ENCODE measurements around the gene SETD4. TPM values are rescaled to one million over a fixed set of nuclear protein-coding genes. Genes with fewer than 3 reads are reported as not detected.

SETD4 gene
- total and polyA plus RNA-seq, 2 donors (not counting 1 experiment from before 2014, with no cell fraction given): 10.7 to 17.2 TPM

DNA sequence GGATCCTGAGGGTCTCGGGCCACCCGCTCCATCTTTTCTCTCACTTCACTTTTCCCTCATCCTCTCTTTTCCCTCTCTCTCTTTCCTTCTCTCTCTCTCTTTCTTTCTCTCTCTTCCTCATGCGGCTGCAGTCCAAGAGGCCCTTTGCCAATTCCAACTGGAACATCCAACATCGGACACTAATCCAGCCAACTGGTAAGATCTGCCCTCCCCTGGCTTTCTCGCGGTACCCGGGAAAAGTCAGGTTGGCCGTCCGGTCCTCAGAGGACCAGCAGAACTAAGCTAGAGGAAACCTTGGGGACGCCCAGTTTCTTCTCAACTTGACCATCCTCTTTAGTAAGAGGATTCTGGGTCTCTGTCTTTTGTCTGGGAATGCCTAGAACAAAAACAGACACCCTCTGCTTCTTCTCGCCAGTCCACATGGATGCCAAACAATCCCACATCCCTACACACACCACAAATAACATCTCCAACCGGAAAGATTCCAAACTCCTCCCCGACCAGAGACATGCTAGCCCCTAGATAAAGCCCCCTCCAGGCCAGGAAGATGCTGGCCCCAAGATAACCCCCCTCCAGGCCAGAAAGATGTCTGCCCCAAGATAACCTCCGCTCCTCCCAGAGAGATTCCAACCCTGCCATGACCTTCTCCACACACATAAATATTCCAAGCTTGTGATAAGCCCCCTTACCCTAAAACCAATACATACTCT, 3.2 kb upstream of the SETD4 start:
- Histone ChIP-seq H3K4me3 (replicated peaks in 1 of 4; ENCODE audit: control extremely low read depth in 1 of 4, insufficient read depth in 1 of 4, low read depth in 3 of 4, low read length in 4 of 4) (no peak overlapping the region), H3K27me3 (ENCODE audit: control insufficient read depth, insufficient read depth, low read length) (no peaks in the 10 kb centered on the region), H3K27ac (ENCODE audit: insufficient read depth, low read length) (no peak overlapping the region), H3K4me1 (ENCODE audit: control insufficient read depth, extremely low read depth, insufficient read depth, low read length) (peaks cover 2% of the 10 kb centered on the region), H4K20me1 (ENCODE audit: control insufficient read depth, extremely low read depth, insufficient read depth, low read length) (no peaks in the 10 kb centered on the region), H2AFZ (ENCODE audit: low read length) (no peak overlapping the region), H3K9me3 (ENCODE audit: control insufficient read depth, insufficient read depth, low read depth, low read length) (no peaks in the 10 kb centered on the region), H3K4me2 (ENCODE audit: extremely low read depth, insufficient read depth, low read length) (no peak overlapping the region), H3K36me3 (ENCODE audit: control insufficient read depth, insufficient read depth, low read length) (no peaks in the 10 kb centered on the region), H3K9ac (ENCODE audit: insufficient read depth, low read length) (no peak overlapping the region), H3K79me2 (ENCODE audit: control insufficient read depth, insufficient read depth, low read length) (peaks cover 5% of the 10 kb centered on the region)
- no peak for TF ChIP-seq CTCF (conservative IDR thresholded peaks at IDR 0.05 in 1 of 2, IDR thresholded peaks at IDR 0.05 in 1 of 2; ENCODE audit: low read depth in 1 of 2, low read length in 2 of 2)
- no peak for TF ChIP-seq EZH2 (IDR thresholded peaks at IDR 0.05; ENCODE audit: low read length, missing control alignments)
- DNase-seq (ENCODE audit: low read depth in 2 of 2): no peak

DNA sequence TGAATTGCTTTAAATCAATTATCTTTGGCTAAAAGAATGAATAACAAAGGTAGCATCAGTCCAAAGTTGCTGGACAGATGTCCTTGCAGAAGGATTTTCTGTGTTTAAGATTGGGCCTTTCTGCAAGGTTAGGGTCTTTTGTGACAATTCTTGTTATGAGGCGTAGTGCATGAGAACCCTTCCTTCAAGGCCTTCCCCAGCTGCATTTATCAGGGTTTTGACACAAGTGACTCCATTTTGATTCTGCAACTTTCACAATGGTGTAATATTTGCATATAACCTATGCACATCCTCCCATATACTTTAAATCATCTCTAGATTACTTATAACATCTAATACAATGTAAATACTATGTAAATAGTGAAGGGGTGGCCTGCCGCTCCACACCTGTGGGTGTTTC, 1.1 kb upstream of the SETD4 start:
- TF ChIP-seq CTCF (conservative IDR thresholded peaks at IDR 0.05 in 1 of 2, IDR thresholded peaks at IDR 0.05 in 1 of 2; ENCODE audit: low read depth in 1 of 2, low read length in 2 of 2) (no peak), EZH2 (IDR thresholded peaks at IDR 0.05; ENCODE audit: low read length, missing control alignments) (no peak)
- Histone ChIP-seq H2AFZ (ENCODE audit: low read length) (no peak overlapping the region), H3K9me3 (ENCODE audit: control insufficient read depth, insufficient read depth, low read depth, low read length) (no peaks in the 10 kb centered on the region), H3K4me3 (replicated peaks in 1 of 4; ENCODE audit: control extremely low read depth in 1 of 4, insufficient read depth in 1 of 4, low read depth in 3 of 4, low read length in 4 of 4) (no peak overlapping the region), H3K4me2 (ENCODE audit: extremely low read depth, insufficient read depth, low read length) (no peak overlapping the region), H3K4me1 (ENCODE audit: control insufficient read depth, extremely low read depth, insufficient read depth, low read length) (peaks cover 2% of the 10 kb centered on the region), H3K36me3 (ENCODE audit: control insufficient read depth, insufficient read depth, low read length) (peaks cover 5% of the 10 kb centered on the region), H3K9ac (ENCODE audit: insufficient read depth, low read length) (no peak overlapping the region), H3K79me2 (ENCODE audit: control insufficient read depth, insufficient read depth, low read length) (peaks cover 5% of the 10 kb centered on the region), H3K27me3 (ENCODE audit: control insufficient read depth, insufficient read depth, low read length) (no peaks in the 10 kb centered on the region), H3K27ac (ENCODE audit: insufficient read depth, low read length) (no peak overlapping the region), H4K20me1 (ENCODE audit: control insufficient read depth, extremely low read depth, insufficient read depth, low read length) (no peaks in the 10 kb centered on the region)
- no peak for DNase-seq (ENCODE audit: low read depth in 2 of 2)

DNA sequence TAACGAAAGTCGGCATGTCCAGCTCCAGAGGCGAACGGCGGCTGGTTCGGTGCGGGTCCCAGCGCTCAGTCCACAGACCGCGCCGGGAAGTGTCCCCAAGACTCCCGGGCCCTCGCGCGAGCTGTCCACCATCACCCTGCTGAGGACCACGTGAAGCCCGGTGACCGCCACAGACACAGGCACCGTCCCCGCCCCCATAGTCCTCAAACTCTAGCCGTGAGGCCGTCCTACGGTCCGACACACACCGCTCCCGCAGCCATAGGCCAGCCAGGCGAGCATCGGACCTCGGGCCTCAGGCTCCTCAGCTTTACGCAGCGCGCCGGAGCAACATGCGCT, 535 bp downstream of the SETD4 start:
- DNase-seq (ENCODE audit: low read depth in 2 of 2): no peak

More for the DNA sequence above, 535 bp downstream of the SETD4 start:
- TF ChIP-seq CTCF (conservative IDR thresholded peaks at IDR 0.05 in 1 of 2, IDR thresholded peaks at IDR 0.05 in 1 of 2; ENCODE audit: low read depth in 1 of 2, low read length in 2 of 2): no peak
- TF ChIP-seq EZH2 (IDR thresholded peaks at IDR 0.05; ENCODE audit: low read length, missing control alignments): no peak
- Histone ChIP-seq H2AFZ (ENCODE audit: low read length) (peak overlapping the region; percentile 79), H3K36me3 (ENCODE audit: control insufficient read depth, insufficient read depth, low read length) (peaks cover 5% of the 10 kb centered on the region), H4K20me1 (ENCODE audit: control insufficient read depth, extremely low read depth, insufficient read depth, low read length) (no peaks in the 10 kb centered on the region), H3K9ac (ENCODE audit: insufficient read depth, low read length) (peak overlapping the region; percentile 67), H3K4me1 (ENCODE audit: control insufficient read depth, extremely low read depth, insufficient read depth, low read length) (peaks cover 2% of the 10 kb centered on the region), H3K27me3 (ENCODE audit: control insufficient read depth, insufficient read depth, low read length) (no peaks in the 10 kb centered on the region), H3K4me2 (ENCODE audit: extremely low read depth, insufficient read depth, low read length) (peak overlapping the region; percentile 76), H3K4me3 (replicated peaks in 1 of 4; ENCODE audit: control extremely low read depth in 1 of 4, insufficient read depth in 1 of 4, low read depth in 3 of 4, low read length in 4 of 4) (peak overlapping the region; percentile 77 to 96 (median 84)), H3K9me3 (ENCODE audit: control insufficient read depth, insufficient read depth, low read depth, low read length) (no peaks in the 10 kb centered on the region), H3K79me2 (ENCODE audit: control insufficient read depth, insufficient read depth, low read length) (peaks cover 5% of the 10 kb centered on the region), H3K27ac (ENCODE audit: insufficient read depth, low read length) (peak overlapping the region; percentile 86)
